K562 treated with DMSO at 1 percent for 4 hours (cell line): ENCODE data around the gene APOO. TPM values are rescaled to one million over a fixed set of nuclear protein-coding genes. Genes with fewer than 3 reads are reported as not detected.

ENCODE experiments used
- total RNA-seq: library from RNA; unstranded; fragments of 300-600 nt; gene quantifications from 2 replicates; pipeline ENCODE4 v1.2.3, GENCODE V29; 2022; ENCODE audit not compliant: insufficient read depth

Gene APOO
- 23.3 and 29.0 TPM in 2 replicates for total RNA-seq

GRCh38 chrX:23907498-23908218 lies at the start of gene APOO, which contains the start of gene CXorf58:
Gene APOO, minus strand, starts transcription at chrX:23907938. Its CDS starts 236 bp downstream, at chrX:23907702.
Gene CXorf58, plus strand, starts transcription at chrX:23908006. Its CDS starts 2,297 bp downstream, at chrX:23910303.

Other genes starting within 250 kb of the APOO start
- 99.3 and 118 TPM in 2 replicates for gene PRDX4, start 240.4 kb downstream of the APOO start, total RNA-seq
- 16.2 and 18.2 TPM in 2 replicates for gene ACOT9, start 164.7 kb downstream of the APOO start, total RNA-seq
- gene SAT1, start 124.8 kb downstream of the APOO start, total RNA-seq: 115 and 131 TPM in 2 replicates
- gene CXorf58, start 68 bp upstream of the APOO start, total RNA-seq: not detected in 2 replicates
- 8.0 and 12.3 TPM in 2 replicates for gene KLHL15, start 119.2 kb upstream of the APOO start, total RNA-seq
- gene EIF2S3, start 147.0 kb upstream of the APOO start, total RNA-seq: 164 and 174 TPM in 2 replicates
- 7.1 and 11.6 TPM in 2 replicates for gene ZFX, start 241.8 kb upstream of the APOO start, total RNA-seq